Ramos (cell line): Measurements from ENCODE around the gene REM1.
"Not testable (repeated sequence)": the region's sequence is repeated elsewhere in the genome, so short reads cannot be mapped to it uniquely, and the experiment has no call there.

ENCODE experiments used
- in situ Hi-C: fragments of 300-500 bp; cut with MboI; formaldehyde crosslinking; loops from one replicate; pipeline ENCODE4 v1.14.3; 2022; ENCODE audit warnings: low sequenced_read_pairs; ENCODE audit not compliant: unreplicated experiment

Gene REM1

DNA sequence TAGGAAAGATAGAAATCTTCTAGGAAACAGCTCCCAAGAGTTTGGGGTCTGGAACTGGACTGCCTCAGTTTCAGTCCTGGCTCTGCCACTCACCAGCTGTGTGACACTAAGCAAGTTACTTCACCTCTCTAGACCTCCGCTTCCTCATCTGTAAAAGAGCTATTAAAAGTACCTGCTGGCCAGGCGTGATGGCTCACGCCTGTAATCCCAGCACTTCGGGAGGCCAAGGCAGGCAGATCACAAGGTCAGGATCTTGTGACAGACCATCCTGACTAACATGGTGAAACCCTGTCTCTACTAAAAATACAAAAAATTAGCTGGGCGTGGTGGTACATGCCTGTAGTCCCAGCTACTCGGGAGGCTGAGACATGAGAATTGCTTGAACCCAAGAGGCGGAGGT lies 46.2 kb downstream of the REM1 start:
- in situ Hi-C loops: not testable (repeated sequence)

DNA sequence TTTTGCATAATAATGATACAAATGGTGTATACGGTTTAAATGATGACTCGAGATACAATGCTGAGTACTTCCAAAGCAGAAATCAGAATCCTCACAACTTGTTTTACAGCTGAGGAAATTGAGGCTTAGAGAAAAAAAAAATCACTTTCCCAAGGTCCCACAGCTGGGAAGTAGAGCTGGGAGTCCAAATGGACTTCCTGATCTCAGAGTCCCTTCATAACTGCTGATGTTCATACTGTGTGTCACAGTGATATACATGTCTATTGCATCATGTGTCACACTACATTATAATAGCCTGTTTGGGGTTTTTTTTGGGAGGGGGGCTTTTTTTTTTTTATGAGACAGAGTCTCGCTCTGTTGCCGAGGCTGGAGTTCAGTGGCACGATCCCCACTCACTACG lies 47.6 kb downstream of the REM1 start:
- in situ Hi-C loops: no loop called here

DNA sequence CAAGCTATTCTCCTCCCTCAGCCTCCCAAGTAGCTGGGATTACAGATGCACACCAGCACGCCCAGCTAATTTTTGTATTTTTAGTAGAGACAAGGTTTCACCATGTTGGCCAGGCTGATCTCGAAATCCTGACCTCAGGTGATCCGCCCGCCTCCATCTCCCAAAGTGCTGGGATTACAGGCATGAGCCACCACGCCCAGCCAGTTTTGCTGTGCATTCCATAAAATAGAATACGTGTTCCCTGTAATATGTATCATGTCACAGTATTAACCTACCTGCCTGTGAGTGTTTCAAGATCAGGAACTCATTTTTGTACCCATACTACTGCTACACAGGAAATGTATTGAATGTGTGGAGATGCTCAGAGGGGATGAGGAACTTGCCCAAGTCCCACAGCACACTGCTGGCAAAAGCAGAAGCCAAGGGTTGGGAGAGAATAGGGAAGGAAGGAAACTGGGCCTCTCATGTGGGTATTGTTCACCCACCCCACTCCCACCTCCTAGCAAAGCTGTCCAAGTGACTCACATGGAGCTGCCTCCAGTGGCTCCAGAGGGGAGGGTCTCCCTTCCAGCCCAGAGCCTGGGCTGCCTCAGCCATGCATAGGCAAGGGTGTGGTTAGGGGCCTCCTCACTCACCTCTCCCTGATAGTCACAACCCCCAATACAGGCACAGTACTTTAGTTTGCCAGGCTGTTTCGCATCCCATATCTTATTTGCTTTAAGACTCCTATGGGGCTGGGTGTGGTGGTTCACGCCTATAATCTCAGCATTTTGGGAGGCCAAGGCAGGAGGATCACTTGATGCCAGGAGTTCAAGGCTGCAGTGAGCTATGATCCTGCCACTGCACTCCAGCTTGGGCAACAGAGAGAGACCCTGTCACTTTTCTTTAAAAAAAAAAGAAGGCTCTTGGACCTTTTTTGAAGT lies 48.5 kb downstream of the REM1 start:
- in situ Hi-C loops: no loop called here

DNA sequence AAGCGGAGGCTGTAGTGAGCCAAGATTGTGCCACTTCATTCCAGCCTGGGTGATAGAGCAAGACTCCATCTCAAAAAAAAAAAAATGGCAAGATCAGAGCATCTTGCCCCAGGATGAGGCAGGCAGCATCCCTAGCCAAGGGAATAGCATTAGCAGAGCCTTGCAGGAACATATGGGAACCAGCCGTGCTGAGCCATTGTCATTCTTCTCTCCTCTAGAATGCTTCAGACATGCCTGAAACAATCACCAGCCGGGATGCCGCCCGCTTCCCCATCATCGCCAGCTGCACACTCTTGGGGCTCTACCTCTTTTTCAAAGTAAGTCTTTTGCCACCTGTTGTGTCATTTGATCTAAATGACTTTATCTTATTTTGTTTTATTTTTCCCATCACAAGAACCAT lies 52.2 kb downstream of the REM1 start:
- in situ Hi-C loops: no loop called here
